ENCODE results near the gene SUSD4.

Gene SUSD4

GRCh38 chr1:223358826-223359225 lies 5.2 kb downstream of the SUSD4 start:
- DNase-seq: no peak

- DNase-seq: no peak
Measured at GRCh38 chr1:223355699-223356098, 8.3 kb downstream of the SUSD4 start.

- no peak for DNase-seq
Measured at GRCh38 chr1:223353939-223354338, 10.0 kb downstream of the SUSD4 start.

GRCh38 chr1:223352944-223353343 lies 11.0 kb downstream of the SUSD4 start:
- DNase-seq: no peak

- no peak for DNase-seq
Measured at GRCh38 chr1:223350361-223350908, 13.5 kb downstream of the SUSD4 start.

GRCh38 chr1:223349241-223349640 lies 14.7 kb downstream of the SUSD4 start:
- DNase-seq: no peak

- DNase-seq: no peak
Measured at GRCh38 chr1:223348439-223348838, 15.5 kb downstream of the SUSD4 start.

- DNase-seq: no peak
Measured at GRCh38 chr1:223347583-223347982, 16.4 kb downstream of the SUSD4 start.

GRCh38 chr1:223346311-223346710 lies 17.7 kb downstream of the SUSD4 start:
- no peak for DNase-seq

- DNase-seq: no peak
Measured at GRCh38 chr1:223345720-223346119, 18.3 kb downstream of the SUSD4 start.

GRCh38 chr1:223344491-223344890 lies 19.5 kb downstream of the SUSD4 start:
- DNase-seq: no peak

- DNase-seq: no peak
Measured at GRCh38 chr1:223343692-223344091, 20.3 kb downstream of the SUSD4 start.

- DNase-seq: no peak
Measured at GRCh38 chr1:223341121-223341520, 22.9 kb downstream of the SUSD4 start.

GRCh38 chr1:223340637-223341036 lies 23.3 kb downstream of the SUSD4 start:
- DNase-seq: no peak

GRCh38 chr1:223339861-223340260 lies 24.1 kb downstream of the SUSD4 start:
- DNase-seq: no peak

GRCh38 chr1:223338811-223339746 lies 24.9 kb downstream of the SUSD4 start:
- DNase-seq: no peak

GRCh38 chr1:223337174-223337869 lies 26.7 kb downstream of the SUSD4 start:
- no peak for DNase-seq

GRCh38 chr1:223334156-223334555 lies 29.8 kb downstream of the SUSD4 start:
- no peak for DNase-seq

GRCh38 chr1:223332997-223333396 lies 31.0 kb downstream of the SUSD4 start:
- DNase-seq: no peak

GRCh38 chr1:223331929-223332328 lies 32.0 kb downstream of the SUSD4 start:
- DNase-seq: no peak

GRCh38 chr1:223331301-223331700 lies 32.7 kb downstream of the SUSD4 start:
- no peak for DNase-seq

GRCh38 chr1:223330466-223330865 lies 33.5 kb downstream of the SUSD4 start:
- DNase-seq: no peak

GRCh38 chr1:223329664-223330415 lies 34.1 kb downstream of the SUSD4 start:
- DNase-seq: no peak
